GM18511 (cell line): ENCODE measurements around the gene TIMP1.

ENCODE experiments used
- ATAC-seq: cut with Tn5 transposase; IDR thresholded peaks from one replicate; pipeline ENCODE4 v1.9.1; 2021; ENCODE audit warnings: mild to moderate bottlenecking, moderate library complexity; ENCODE audit not compliant: unreplicated experiment

Gene TIMP1

DNA sequence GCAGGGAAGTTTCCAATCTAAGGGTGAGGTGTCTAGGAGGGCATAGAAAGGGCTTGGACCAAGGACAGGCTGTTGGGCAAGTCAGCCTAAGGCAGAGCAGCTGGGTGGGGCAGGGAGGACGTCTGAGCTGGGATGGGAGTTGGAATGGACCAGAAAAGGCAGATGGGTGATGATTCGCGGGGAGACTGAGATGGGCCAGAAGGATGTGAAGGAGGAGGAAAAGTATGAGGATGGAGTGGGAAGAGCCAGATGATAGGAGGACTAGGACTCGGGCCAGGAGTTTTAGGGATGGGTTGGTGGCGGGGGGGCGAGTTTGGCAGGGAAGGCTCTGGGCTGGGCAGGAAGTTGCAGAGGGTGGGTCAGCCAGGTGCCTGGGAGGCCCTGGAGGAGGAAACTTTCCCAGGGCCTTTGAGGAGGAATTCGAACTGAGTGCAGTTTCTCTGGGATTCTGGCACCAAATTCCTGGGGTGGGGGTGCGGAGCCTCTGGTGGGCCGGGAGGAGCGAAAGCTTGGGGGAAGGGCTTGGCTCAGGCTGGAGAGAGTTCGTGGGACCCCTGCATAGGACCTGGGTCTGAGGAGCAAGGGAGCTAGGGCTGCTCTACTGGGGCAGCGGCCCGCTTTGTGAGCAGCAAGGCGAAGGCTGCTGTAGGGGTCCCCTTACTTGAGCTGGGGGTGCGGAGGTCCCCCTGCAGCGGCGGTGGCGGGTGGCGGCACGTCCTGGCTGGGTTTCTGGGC lies 8.7 kb upstream of the TIMP1 start:
- no peak for ATAC-seq

GRCh38 chrX:47574076-47574546 lies 8.1 kb upstream of the TIMP1 start:
- no peak for ATAC-seq

DNA sequence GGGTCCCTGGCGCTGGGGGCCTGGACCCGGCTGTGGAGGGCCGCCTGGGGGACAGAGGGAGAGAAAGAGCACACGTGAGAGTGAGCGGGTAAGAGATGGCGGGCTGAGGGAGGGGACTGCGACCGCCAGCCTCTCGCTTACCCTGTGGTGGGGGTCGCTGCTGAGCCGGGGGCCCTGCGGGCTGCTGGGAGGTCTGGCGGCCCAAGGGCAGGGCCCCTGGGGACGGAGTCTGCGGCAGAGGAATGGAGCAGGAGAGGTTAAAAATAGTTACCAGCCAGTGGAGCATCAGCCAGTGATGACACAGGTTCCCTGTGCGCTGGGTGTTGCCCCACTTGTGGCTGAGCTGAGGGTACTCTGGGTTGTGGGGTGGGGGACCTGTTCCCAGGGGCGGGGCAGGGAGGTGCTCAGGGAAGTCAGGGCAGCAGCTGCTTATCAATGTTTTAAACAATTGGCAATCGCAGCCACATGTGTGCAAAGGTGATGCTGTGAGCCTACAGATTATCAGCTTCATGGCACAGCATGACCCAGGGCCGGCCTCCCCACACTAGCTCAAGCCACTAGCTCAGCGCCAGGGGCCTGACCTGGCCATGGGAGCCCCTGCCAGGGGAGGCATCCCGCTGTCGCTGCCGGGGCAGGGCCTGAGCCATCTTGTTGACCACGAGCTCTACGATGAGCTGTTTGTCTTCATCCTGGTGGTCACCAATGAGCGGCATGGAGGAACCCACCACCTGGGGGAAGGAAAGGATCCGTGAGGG lies 7.5 kb upstream of the TIMP1 start:
- ATAC-seq, result no peak

- no peak for ATAC-seq
These were observed 6.0 kb upstream of the TIMP1 start for GRCh38 chrX:47576021-47576898.

GRCh38 chrX:47577424-47577823 lies 4.8 kb upstream of the TIMP1 start:
- no peak for ATAC-seq

DNA sequence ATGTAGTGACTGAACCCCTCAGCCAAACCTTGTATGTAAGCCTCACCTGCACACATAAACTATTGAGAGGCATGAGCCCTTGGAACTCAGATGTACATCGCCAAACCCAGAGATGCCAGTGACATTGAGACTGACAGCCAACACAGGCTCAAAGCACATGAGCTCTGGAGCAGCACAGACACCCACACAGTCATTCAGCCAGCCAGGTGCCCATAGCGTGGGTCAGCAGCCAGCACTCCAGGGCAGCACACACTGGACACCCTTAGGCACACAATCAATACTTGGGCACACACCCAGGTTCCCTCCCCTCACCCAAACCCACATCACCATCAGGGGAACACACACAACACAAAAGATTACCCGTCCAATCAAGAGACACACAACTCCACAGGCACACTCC lies 4.3 kb upstream of the TIMP1 start:
- ATAC-seq, result no peak

GRCh38 chrX:47578692-47579091 lies 3.5 kb upstream of the TIMP1 start:
- ATAC-seq, result no peak

DNA sequence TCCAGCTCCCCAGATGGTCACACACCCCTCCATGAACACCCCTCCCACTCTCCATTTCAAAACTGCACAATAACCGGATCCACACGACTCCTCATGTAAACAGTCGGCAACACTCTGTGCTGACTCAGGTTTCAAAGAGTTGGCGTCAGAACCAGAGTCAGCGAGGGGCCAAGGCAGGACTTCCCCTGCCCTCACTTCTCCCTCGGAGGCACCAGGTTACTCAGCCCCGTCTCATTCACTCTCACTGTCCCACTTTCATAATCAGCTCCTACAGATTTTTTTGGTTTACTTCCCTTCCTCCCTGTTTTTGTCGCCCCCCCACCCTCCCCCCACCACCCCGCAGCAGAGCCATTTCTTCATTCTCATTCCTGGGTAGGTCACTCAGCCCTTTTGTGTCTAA lies 2.7 kb upstream of the TIMP1 start:
- ATAC-seq, result no peak

GRCh38 chrX:47583240-47583861 lies 1.1 kb downstream of the TIMP1 start:
- no peak for ATAC-seq

DNA sequence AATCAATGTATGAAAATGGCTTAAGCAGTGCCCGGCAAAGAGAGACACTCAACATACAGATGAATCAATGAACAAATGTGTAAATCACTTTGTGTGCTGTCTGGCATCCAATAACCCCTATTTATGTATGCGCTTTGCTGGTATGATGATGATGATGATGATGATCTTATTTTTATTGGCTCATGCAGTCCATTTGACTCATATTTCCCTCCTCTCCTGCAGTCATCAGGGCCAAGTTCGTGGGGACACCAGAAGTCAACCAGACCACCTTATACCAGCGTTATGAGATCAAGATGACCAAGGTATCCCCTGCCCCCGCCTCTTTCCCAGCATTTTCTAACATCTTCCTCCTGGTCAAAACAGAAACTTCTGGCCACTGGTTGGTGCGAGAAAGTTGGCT lies 2.5 kb downstream of the TIMP1 start:
- no peak for ATAC-seq

- ATAC-seq, result no peak
These were observed 3.0 kb downstream of the TIMP1 start for GRCh38 chrX:47585273-47585672.

DNA sequence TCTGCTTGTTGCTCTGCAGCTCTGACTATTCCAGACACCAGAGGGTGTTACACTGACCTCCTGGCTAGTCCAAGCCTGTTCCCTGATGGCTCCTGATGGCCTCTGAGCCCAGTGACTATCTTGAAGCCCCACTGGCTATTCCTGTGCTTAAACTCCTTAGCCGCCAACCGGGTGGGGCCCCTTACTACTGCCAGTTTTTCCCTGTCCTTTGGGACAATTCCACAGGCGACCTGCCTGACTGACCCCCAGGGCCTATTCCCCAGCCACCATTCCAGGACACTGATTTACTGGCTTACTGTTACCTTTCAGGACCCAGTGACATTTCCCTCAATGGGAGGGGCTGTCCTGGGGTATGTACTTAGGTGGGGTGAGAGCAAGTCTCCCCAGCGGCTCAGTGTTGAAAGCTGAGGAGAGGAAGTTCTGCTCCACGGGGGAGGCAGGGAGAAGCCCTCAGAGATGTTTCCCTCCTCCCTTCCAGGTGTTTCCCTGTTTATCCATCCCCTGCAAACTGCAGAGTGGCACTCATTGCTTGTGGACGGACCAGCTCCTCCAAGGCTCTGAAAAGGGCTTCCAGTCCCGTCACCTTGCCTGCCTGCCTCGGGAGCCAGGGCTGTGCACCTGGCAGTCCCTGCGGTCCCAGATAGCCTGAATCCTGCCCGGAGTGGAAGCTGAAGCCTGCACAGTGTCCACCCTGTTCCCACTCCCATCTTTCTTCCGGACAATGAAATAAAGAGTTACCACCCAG lies 4.0 kb downstream of the TIMP1 start:
- ATAC-seq, result no peak

GRCh38 chrX:47587091-47587891 lies 5.1 kb downstream of the TIMP1 start:
- ATAC-seq, result no peak

- ATAC-seq, result no peak
These were observed 5.9 kb downstream of the TIMP1 start for GRCh38 chrX:47587906-47588735.

GRCh38 chrX:47590984-47591383 lies 8.7 kb downstream of the TIMP1 start:
- no peak for ATAC-seq

GRCh38 chrX:47593522-47593921 lies 11.3 kb downstream of the TIMP1 start:
- no peak for ATAC-seq

DNA sequence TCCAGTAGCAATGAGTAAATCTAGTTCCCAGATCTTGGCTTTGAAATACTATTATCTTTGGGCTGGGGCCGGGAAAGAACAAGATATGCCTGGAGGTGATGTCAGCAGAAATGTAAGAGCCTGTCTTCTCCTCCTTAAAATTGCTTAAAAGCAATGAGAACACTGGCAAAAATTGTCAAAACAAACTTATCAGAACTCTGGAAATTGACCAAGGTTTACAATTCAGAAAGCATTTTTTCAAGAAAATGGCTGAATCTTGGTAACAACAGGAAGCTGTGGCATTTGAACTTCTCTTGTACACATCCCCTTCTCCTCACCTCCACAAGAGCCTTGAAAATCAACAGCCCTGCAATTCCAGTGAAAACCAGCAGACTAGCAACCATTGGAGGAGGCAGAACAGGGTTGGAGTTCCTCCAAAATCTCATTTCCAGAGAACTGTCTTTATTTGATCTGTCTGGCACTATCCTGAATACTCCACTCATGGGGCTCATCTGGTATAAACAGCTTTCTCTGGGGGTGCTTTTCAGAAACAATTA lies 13.5 kb downstream of the TIMP1 start:
- no peak for ATAC-seq

GRCh38 chrX:47596256-47596655 lies 14.0 kb downstream of the TIMP1 start:
- ATAC-seq, result no peak
